Uterus (tissue), 2 donors: Measurements from ENCODE around the gene FBXO15.

Source experiments
- POLR2A ChIP-seq, 2 donors: fragments of 450-650 bp; IDR thresholded peaks; one replicate each; pipeline ENCODE4 v1.6.1; 2016; ENCODE audit warnings: antibody characterized with exemption in 2 of 2, mild to moderate bottlenecking in 1 of 2, moderate library complexity in 1 of 2
- TF ChIP-seq, protein P1 (sequence below), 4 experiments: fragments of 200-600 bp in 2 of 4; fragments of 450-650 bp in 2 of 4; sonication (generic) in 2 of 4; IDR thresholded peaks; one replicate each; pipeline ENCODE4 v1.5.1; 2016 to 2019; ENCODE audit warnings: antibody characterized with exemption in 4 of 4, mild to moderate bottlenecking in 2 of 4, moderate library complexity in 1 of 4

- TF ChIP-seq, protein P1, sequence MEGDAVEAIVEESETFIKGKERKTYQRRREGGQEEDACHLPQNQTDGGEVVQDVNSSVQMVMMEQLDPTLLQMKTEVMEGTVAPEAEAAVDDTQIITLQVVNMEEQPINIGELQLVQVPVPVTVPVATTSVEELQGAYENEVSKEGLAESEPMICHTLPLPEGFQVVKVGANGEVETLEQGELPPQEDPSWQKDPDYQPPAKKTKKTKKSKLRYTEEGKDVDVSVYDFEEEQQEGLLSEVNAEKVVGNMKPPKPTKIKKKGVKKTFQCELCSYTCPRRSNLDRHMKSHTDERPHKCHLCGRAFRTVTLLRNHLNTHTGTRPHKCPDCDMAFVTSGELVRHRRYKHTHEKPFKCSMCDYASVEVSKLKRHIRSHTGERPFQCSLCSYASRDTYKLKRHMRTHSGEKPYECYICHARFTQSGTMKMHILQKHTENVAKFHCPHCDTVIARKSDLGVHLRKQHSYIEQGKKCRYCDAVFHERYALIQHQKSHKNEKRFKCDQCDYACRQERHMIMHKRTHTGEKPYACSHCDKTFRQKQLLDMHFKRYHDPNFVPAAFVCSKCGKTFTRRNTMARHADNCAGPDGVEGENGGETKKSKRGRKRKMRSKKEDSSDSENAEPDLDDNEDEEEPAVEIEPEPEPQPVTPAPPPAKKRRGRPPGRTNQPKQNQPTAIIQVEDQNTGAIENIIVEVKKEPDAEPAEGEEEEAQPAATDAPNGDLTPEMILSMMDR (IDR thresholded peaks at IDR 0.05), result no peak
- TF ChIP-seq POLR2A (IDR thresholded peaks at IDR 0.05), result no peak
Observed at GRCh38 chr18:74132201-74132600, 15.4 kb downstream of the FBXO15 start.
